ENCODE measurements around the gene PAX2. TPM values are rescaled to one million over a fixed set of nuclear protein-coding genes. Genes with fewer than 3 reads are reported as not detected.

The PAX2 gene
- total and polyA plus RNA-seq, 3 donors from 2014 or later = 1.1 to 3.7 (median 1.5) TPM

DNA sequence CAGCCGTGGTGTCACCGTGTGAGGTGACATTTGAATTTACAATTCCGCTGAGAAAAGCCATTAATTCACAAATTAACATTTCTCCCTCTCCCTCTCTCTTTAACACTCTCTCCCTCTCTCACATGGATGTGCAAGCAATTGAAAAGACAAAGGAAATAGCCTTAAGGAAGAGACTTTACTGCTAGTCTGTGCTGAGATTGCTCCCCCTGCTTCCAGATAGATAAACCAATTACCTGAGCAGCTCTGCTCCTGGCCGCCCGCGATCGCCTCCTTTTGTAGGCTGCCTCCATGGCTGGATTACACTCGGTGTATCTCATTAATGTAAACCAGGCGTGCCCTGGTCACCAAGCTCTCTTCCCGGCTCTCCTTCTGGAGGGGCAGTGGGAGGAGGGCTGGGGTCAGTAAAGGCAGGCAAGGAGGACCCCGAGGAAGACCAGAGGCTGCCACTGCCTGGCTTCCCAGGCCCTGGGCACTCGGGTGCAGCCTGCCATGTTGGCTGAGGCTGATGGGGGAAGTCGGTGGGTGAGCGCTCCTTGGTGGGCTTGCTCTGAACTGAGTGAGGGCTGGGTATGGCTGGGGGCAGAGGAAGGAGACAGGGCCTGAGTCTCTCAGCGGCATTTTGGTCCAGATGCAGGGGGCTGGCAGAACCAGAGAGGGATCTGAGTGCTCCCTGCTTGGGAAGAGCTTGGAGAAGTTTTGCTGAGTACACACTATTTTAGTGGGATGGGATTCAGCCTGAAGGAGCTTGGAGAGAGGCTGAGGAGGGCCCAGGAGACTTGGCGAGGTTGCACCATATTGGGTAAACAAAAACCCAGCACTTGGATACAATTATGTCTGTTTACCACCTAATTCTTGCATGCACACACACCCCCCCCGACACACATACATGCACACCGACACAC, 42.9 kb downstream of the PAX2 start:
- intact Hi-C loops (cut with DNase I; ENCODE audit: low total_unique reads) = no loop called here
- no peaks in the 10 kb centered on the region for H3K4me1 ChIP-seq
- no peak for DNase-seq
- TF ChIP-seq, protein P1, sequence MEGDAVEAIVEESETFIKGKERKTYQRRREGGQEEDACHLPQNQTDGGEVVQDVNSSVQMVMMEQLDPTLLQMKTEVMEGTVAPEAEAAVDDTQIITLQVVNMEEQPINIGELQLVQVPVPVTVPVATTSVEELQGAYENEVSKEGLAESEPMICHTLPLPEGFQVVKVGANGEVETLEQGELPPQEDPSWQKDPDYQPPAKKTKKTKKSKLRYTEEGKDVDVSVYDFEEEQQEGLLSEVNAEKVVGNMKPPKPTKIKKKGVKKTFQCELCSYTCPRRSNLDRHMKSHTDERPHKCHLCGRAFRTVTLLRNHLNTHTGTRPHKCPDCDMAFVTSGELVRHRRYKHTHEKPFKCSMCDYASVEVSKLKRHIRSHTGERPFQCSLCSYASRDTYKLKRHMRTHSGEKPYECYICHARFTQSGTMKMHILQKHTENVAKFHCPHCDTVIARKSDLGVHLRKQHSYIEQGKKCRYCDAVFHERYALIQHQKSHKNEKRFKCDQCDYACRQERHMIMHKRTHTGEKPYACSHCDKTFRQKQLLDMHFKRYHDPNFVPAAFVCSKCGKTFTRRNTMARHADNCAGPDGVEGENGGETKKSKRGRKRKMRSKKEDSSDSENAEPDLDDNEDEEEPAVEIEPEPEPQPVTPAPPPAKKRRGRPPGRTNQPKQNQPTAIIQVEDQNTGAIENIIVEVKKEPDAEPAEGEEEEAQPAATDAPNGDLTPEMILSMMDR (IDR thresholded peaks at IDR 0.05) = no peak
- TF ChIP-seq POLR2A (IDR thresholded peaks at IDR 0.05) = no peak
- H3K27ac ChIP-seq = no peak overlapping the region
- H3K4me3 ChIP-seq = no peak overlapping the region
- no peaks in the 10 kb centered on the region for H3K36me3 ChIP-seq (ENCODE audit: low read depth, missing control alignments)
- H3K9me3 ChIP-seq = no peaks in the 10 kb centered on the region
- no peaks in the 10 kb centered on the region for H3K27me3 ChIP-seq
- WGBS, 2 donors = 66 to 72% methylated on average over 17 to 18 of the region's 18 CpGs

DNA sequence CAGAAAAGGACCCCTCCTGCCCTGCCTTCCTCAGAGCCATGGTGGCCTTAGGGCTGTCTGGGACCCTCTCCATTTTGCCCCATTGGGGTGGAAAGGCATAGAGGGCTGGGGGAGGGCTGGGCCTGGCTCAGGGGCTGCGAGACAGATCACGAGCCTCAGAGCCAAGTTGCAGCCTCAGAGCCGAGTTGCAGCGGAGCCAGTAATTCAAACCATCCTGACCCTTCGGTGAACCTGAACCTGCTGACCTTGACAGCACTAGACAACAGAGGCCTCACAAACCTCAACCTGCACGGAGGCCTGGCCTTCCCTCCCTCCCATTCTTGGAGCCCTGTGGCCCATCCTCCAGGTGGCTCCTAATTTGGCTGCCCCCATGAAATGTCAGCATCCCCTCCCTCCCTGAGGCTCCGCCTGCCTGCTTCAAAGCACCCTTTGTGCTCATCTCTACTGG, 45.4 kb downstream of the PAX2 start:
- H3K9me3 ChIP-seq = no peaks in the 10 kb centered on the region
- H3K36me3 ChIP-seq (ENCODE audit: low read depth, missing control alignments) = no peaks in the 10 kb centered on the region
- DNase-seq = peak; percentile 27
- H3K4me3 ChIP-seq = no peak overlapping the region
- TF ChIP-seq, protein P1 (IDR thresholded peaks at IDR 0.05) = no peak
- no peak for TF ChIP-seq POLR2A (IDR thresholded peaks at IDR 0.05)
- no peak overlapping the region for H3K27ac ChIP-seq
- no peaks in the 10 kb centered on the region for H3K27me3 ChIP-seq
- 52 to 59% methylated on average over 7 of the region's 7 CpGs for WGBS, 2 donors
- H3K4me1 ChIP-seq = no peaks in the 10 kb centered on the region
- intact Hi-C loops (cut with DNase I; ENCODE audit: low total_unique reads) = no loop called here

- Histone ChIP-seq H3K4me3 (no peak overlapping the region), H3K4me1 (no peaks in the 10 kb centered on the region), H3K36me3 (ENCODE audit: low read depth, missing control alignments) (no peaks in the 10 kb centered on the region), H3K27me3 (no peaks in the 10 kb centered on the region), H3K9me3 (no peaks in the 10 kb centered on the region), H3K27ac (no peak overlapping the region)
- WGBS, 2 donors = 46 to 76% methylated on average over 3 to 8 of the region's 8 CpGs
- no peak for TF ChIP-seq POLR2A (IDR thresholded peaks at IDR 0.05)
- TF ChIP-seq, protein P1 (IDR thresholded peaks at IDR 0.05) = no peak
- peak; percentile 34 for DNase-seq
- intact Hi-C loops (cut with DNase I; ENCODE audit: low total_unique reads) = no loop called here
Measured at GRCh38 chr10:100791369-100792058, 46.1 kb downstream of the PAX2 start.

- H3K27ac ChIP-seq = no peak overlapping the region
- TF ChIP-seq, protein P1 (IDR thresholded peaks at IDR 0.05) = no peak
- no peak for TF ChIP-seq POLR2A (IDR thresholded peaks at IDR 0.05)
- H3K4me3 ChIP-seq = no peak overlapping the region
- no peaks in the 10 kb centered on the region for H3K27me3 ChIP-seq
- intact Hi-C loops (cut with DNase I; ENCODE audit: low total_unique reads) = no loop called here
- H3K36me3 ChIP-seq (ENCODE audit: low read depth, missing control alignments) = no peaks in the 10 kb centered on the region
- H3K4me1 ChIP-seq = no peaks in the 10 kb centered on the region
- WGBS, 2 donors = 89 to 95% methylated on average over 8 of the region's 8 CpGs
- no peak for DNase-seq
- no peaks in the 10 kb centered on the region for H3K9me3 ChIP-seq
Measured at GRCh38 chr10:100792574-100792973, 47.2 kb downstream of the PAX2 start.

All from testis (tissue), 3 donors.